HTR-8/SVneo (cell line): ENCODE measurements around the gene KIF26B.

Source experiments
- DNase-seq: peaks from one replicate; pipeline ENCODE4 v3.0.0; 2011; ENCODE audit warnings: low spot score, mixed read lengths; ENCODE audit not compliant: insufficient read length
- FAIRE-seq: peaks from 2 replicates; lab custom pipeline; 2011; peaks lifted over from hg19 to GRCh38; lab: Jason Lieb, UNC

Gene KIF26B

DNA sequence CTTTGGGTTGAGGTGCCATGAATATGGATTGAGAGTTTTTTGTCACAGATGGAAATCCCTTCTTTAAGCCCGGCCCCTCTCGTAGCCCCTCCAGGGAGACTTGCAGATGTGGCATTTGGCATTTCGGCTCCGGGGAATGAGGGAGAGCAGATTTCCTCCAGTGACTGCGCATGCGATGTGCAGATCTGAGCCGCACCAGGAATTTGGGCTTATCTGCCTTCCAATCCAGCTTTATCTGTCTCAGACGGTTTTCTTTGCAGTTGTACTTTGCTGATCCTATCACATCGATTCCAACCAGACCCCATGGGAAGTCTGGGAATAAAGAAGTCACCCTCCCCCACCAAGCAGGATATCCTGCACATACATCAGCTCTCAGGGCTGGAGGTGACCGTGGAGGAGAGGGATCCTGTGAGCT is 11.7 kb downstream of the KIF26B start:
- FAIRE-seq: no peak
- no peak for DNase-seq

DNA sequence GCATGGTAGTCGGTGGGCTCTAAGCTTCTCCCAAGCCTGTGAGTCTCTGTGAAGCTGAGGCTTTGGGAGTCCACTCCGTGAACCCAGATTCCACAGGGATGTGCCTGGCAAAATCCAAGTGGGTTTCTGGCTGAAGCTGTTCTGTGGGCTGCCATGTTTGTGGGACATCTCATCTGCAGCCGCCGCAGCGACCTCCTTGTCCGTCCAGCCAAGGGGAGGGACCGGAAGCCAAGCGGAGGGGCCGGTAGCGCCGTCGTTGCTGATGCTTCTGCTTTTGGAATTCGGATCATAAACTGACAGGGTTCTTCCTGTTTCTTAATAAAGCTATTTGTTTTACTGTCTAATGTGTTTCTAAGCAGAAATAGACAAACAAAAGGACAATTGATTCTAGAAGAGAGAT is 13.3 kb downstream of the KIF26B start:
- FAIRE-seq (no peak), DNase-seq (no peak)

DNA sequence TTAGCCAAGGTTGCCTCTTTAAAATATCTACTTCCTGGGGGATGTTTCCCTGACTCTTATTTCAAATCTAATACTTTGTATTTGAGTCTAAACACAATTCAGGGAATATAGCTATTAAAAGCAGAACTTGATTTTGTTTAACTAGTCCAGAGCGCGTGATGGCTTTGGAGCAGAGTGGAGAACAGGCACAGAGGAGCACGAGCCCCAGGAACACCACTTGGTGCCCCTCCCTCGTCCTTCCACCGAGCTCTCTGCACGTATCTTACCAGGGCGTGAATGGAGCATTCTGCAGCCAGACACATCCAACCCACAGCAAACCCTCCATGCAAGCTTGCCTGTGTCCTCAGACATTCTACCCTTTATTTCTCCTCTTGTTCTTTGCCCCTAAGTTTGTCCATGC is 14.1 kb downstream of the KIF26B start:
- FAIRE-seq (no peak), DNase-seq (no peak)

DNA sequence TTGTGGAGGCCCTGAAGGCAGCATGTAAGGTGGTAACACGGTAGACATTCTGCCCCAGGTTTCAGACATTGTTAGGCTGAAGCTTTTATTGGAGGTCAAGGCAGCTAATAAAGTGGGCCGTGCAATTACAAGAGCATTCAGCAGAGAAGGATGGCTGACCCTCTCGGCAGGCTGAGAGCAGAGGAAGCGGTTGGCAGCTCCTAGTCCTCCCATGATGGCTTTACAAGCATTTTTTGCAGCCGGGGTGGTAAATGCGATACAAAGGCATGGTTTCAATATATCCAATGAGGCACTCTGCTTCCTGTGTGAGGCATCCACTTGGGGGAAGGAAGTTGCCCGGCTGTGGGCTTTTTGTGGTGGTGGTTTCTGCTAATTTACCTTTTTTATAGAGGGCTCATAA is 14.6 kb downstream of the KIF26B start:
- DNase-seq: no peak
- FAIRE-seq: no peak

DNA sequence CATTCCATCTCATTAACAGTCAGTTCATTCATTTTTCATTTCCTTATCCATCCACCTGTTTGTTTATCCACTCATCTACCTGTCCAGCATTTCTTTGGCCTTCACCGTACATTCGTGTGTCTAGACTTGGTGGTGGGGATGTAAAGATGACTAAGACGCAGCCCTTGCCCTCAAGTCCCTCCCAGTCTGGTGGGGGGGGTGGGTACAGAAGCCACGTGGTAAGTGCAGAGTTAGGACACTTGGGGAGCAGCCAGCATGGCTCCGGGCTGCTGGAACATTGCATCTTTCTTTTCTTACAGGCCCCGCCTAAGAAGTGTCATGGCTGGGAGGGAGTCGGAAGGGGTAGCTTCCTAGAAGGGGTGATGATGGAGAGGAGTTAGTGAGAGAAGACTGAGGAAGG is 17.2 kb downstream of the KIF26B start:
- no peak for DNase-seq
- FAIRE-seq: no peak

DNA sequence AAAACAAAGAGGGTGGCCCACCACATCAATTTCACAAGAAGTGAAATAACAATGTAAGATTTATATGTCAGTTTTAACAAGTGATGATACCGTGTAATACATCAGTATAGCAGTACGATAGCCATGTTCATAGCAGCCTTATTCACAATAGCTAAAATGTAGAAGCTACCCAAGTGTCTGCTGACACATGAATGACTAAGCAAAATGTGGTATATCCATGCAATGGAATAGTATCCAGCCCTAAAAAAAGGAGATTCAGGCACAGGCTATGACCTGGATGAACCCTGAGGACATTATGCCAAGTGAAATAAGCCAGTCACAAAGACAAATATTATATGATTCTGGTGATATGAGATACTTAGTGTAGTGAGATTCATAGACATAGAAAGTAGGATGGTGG is 18.0 kb downstream of the KIF26B start:
- no peak for DNase-seq
- no peak for FAIRE-seq

DNA sequence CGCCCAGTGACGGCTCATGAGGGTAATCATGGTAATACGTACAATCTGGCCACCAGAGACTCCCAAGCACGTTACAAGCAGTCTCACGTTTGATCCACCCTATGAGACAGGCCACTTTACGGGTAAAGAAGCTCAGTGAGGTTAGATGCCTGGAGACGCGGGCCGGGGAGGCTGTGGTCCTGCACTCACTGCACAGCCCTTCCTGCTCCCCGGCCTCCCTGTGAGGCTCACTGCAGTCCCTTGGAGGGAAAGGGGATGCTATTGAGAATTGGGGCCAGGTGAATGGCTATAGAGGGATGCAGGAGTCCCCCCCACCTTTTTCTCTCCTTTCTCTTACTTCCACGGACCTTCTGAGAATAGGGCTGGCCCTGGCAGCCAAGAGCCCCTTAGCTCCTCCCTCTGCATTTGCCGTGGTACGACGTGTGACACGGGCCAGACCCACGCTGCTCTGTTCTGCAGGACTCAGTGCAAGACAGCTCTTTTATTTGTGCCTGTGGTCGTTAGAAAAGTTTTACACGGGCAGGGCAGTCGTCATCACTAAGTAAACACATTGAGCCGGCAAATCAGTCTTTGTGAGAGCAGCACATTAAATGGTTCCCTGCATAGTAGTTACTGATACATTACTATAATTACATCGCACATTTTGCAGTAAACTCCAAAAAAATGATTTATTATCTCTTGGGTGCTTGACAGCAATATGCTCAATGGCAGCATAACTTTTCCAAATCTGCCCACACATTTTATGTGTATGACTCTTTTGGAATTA is 18.8 kb downstream of the KIF26B start:
- FAIRE-seq (no peak), DNase-seq (no peak)

DNA sequence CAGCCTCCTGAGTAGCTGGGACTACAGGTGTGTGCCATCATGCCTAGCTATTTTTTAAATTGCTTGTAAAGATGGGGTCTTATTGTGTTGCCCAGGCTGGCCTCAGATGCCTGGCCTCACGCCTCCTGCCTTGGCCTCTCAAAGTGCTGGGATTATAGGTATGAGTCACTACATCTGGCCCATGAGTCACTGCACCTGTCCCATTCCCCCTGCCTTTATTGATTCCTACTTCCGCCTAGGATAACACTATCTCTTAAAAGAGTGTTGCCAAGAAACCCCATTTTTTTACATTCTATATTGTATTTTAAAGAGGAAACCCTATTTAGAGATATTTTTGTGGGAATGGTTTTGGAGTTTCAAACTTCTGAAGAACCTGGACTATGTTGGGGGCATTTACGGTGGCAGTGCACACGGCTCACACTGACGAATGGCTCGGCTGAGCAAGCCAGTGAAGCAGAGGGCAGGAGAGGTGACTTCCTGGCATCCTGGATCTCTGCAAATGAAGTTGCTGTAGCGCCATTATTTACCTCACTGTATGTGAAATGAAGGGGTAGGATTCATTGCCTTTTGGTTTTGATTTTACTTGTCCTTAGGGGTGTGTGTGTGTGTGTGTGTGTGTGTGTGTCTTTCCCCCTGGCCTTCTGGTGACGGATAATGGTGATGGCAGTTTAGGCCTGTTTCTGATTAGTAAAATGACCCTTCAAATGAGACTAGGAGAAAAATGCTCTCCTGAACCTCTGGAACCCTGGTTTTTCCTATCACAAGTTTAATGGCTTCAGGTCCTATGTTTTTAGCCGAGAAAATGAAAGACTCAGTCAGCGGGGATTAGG is 22.5 kb downstream of the KIF26B start:
- no peak for FAIRE-seq

DNA sequence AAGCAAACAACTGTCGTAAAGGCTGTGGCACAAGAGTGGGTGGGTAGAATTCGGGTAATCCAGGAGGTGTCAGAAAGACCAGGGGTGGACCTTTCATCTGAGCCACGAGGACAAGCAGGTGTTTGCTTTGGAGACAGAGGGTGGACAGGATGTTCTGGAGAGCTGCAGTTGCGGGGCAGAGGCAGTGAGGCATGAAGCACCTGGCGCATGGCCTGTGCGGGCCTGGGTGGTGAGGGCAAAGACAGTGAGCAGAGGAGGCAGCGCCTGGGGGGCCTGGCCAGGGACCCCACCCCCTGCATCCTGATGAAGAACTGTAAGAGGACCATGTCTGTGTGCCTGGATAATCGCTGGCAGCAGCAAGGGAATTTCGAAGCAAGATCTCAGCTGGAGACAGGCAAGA is 24.9 kb downstream of the KIF26B start:
- FAIRE-seq: no peak
- no peak for DNase-seq

More for the DNA sequence above, 22.5 kb downstream of the KIF26B start:
- DNase-seq: no peak

DNA sequence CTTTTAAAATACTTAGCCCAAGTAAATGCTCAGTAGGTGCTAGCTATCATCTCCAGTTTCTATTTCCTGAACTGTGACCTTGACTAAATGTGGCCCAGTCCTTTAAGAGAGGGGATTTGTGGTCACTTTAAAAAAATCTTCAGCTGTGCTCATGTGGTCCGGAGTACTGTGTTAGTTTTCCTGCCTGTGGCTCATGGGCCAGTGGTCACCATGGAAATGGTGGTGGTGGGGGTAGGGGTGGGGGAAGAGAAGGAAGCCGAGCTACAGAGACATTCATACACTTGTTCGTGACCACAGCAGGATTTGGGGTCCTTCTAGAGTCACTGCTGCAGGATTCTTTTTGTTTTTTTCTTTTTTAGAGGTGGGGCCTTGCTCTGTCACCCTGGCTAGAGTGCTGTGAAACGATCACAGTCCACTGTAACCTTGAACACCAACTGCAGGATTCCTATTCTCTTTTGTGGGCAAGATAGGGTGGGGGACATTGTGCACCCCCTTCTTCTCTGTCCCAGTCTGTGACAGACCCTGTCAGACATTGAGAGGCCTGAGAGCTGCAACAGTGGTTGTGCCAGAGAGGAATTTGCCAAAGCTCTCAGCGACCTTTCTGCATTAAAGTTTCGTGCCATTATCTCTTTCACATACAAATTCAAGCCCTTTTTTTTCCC is 25.8 kb downstream of the KIF26B start:
- FAIRE-seq (no peak), DNase-seq (no peak)

DNA sequence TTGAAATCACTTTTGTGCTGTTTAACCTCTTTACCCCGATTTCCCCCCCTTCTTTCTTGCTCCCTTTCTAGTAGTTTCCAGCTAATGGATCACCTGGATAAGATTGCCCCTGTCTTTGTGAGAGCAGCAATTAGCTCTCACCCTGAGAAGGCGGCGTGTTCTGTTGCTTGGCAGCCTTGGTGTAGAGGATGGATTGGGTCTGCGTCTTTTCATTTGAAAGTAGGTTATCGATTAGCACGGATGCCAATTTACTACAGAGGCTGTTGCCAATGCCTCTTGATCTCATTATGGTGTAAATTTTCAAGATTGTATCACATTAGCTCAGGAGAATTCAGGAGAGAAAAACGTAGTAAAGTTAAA is 26.4 kb downstream of the KIF26B start:
- no peak for DNase-seq
- no peak for FAIRE-seq

DNA sequence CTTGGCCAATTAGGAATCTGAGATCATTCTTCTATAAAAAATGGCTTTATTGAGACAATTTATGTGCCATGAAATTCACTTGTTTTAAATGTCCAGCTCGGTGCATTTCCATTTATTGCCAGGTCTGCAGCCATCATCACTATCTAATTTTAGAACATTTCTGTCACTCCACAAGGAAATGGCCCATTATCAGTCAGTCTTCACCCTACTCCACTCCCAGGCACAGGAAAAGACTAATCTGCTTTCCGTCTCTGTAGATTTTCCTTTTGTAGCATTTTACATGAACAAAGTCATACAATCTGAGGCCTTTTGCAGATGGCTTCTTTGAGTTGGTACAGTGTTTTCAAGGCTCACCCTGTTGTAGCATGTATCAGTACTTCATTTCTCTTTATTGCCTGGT is 27.2 kb downstream of the KIF26B start:
- no peak for FAIRE-seq

DNA sequence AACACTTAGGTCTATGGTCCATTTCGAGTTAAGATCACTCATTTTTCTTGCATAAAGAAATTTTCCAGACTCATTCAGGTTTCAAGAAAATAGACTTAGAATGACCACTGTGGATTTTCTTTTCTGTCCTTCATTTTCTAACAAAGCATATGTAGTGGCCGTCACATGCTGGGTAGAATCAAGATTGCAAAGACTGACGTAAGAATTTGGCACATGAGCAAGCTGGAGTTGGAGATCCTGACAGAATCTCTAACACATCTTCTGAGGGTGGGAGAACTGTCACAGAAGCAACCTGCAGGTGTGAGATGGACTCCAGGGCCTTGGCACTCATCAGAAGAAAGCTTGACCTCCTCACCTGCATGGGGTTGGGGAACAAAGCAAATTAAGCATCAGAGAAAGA is 28.6 kb downstream of the KIF26B start:
- FAIRE-seq (no peak), DNase-seq (no peak)

More for the DNA sequence above, 27.2 kb downstream of the KIF26B start:
- no peak for DNase-seq

DNA sequence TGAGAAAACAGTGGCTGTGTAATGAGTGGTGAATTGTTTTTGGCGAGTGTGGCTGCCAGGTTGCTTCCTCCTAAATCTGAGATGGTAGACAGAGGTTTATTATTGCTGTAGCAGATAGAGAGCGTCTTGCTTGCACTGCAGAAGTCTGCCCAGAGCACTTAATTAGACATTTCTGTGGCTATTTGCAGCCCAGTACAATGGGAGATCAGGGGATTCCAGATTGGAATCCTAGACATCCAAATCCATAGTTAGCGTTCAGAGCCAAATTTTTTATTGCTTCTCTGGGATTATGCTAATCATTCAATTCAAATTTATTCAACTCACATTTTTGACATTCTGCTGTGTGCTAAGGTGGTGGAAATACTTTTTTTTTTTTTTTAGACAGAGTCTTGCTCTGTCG is 30.0 kb downstream of the KIF26B start:
- FAIRE-seq: no peak
- no peak for DNase-seq

DNA sequence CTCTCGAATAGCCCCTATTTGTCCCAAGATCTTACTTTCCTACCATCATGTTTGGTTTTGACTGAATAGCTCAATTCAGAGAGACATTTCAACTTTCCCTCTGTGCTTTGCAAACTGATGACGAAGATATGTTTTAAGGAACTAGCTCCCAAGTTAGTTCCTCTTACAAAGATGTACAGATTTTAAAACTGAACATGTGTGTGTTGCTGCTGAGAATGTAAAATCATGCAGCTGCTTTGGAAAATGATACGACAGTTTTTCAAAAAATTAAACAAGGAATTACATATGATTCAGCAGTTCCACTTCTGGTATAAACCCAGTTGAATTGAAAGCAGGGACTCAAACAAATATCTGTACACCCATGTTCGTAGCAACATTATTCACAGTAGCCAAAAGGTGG is 33.6 kb downstream of the KIF26B start:
- FAIRE-seq (no peak), DNase-seq (no peak)

DNA sequence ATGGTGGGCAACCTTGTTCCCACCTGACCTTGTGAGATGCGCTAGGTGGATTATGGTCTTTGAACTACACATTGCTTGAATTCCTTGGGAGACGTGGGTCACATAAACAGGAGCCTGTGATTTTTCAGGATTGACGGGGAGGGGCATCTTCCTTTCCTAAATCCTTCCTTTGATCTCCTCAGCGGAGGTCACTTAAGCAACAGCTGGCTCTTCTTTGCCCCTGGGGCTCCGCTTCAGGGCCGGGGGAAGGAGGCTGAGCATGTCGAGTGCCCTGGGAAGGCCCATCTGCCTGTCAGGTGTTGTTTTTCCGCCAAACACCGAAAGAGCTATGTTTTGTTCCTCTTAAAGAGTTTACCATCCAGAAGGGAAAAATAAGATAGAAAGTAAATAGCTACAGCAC is 40.6 kb downstream of the KIF26B start:
- FAIRE-seq (no peak), DNase-seq (no peak)

DNA sequence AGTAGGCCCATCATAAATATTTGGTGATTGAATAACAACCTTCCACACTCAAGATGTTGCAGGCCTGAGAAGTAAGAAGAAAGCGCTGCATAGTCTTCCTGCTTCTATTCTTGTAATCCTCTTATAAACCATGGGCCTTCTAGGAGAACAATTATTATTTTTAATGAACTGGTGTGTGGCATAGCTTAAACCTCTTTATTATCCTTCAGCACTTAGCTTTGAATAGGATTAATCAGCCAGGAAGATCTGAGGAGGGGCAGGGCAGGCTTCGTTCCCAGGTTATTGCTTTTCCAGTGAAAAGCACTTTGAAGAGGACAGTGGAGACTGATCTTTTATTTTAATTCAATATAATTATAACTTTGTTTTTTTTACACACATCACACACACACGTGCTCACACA is 42.3 kb downstream of the KIF26B start:
- DNase-seq (no peak), FAIRE-seq (no peak)

DNA sequence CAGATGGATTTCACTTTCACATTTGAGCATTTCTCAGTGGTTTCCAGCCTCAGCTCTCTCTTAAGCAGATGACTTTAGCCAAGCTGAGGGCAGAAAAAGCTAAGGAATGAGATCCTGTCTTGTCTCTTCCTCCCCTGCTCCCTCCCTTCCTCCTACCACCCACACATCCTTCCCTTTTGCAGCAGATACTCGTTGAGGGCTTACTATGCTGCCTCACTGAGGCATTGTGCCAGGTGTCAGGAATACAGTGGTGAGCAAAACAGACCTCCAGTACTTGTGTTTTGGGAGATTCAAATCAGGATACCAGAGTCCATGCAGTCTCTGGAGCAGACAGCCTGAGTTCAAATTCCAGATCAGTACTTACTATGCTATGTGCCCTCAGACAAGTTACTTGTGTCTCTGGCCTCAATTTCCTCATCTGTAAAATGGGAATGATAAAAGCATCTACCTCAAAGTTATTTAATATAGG is 43.2 kb downstream of the KIF26B start:
- FAIRE-seq: no peak
- no peak for DNase-seq

DNA sequence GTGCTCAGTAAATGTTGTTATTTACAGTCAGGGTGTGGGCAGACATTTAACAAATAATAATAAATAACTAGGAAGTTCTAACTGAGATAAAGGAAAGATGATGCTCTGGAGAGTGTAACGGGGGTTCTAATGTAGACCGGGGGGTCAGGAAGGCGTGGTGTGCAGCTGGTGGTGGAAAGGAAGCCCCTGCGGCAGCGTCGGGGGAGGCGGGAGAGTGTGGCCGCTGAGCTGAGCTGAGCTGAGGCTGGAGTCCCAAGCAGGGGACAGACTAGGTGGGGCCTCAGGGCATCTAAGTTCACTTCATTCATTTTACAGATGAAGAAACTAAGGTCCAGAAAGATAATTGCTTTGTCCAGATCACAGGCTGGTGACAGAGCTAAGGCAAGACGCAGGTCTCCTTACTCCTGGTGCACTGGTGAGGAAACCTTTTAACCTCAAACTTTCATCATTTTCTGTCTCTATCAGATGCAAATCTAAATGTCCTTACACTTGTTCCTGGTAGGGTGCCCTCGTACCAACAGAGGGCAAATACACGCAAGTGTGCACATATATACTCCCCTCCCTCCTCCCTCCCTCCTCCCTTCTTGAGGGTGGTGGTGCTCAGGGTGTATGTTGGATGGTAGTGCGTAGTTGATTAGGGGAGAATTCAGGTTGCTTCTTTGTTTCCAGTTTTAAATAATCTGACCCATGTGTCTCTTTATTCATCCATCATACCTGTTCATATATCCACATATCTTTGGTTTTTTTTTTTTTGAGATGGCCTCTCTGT is 44.1 kb downstream of the KIF26B start:
- DNase-seq: no peak
- FAIRE-seq: no peak

DNA sequence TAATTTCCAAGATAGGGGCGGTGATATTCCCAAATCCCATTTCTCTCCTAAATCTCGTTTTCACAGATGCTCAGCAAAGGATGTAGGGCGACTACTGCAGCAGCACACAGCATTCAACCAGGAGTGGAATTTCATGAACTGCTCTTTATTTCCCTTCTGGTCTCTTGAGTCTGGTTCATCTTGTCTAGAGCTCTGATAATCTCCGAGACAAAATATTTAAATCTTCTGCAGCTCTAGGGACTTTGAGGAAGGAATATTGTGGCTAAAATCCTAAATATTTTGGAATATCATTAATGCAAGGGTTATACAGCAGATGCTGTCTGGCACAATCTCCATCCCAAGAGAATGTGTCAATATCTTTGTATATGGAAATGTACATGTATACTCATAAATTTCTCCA is 45.4 kb downstream of the KIF26B start:
- DNase-seq: no peak
- no peak for FAIRE-seq
